K562 (cell line): ENCODE data around the gene EPB41L4B. TPM values are rescaled to one million over a fixed set of nuclear protein-coding genes. Genes with fewer than 3 reads are reported as not detected.
A peak's percentile ranks its signal among the peaks of the same experiment; 100 is the strongest.

ENCODE experiments used
- ATAC-seq: fragments of 200-7000 bp; cut with Tn5 transposase; 3 replicates; pipeline ENCODE4 v1.9.1; 2020; ENCODE audit warnings: moderate library complexity
- BruUV-seq: library from RNA; stranded (reverse); fragments of 400-500 nt; replicated peaks from 2 replicates; lab custom pipeline; 2021; lab: Mats Ljungman, UMichigan
- CTCF ChIA-PET: fragments of 300-600 bp; formaldehyde crosslinking; extraction: SDS; loops from one replicate; lab custom pipeline; 2021; ENCODE audit warnings: low intra/inter-chr PET ratio; lab: Yijun Ruan, JAX
- POLR2A ChIA-PET: fragments of 300-600, 350-650 bp; sonication (Branson Sonifier 250); formaldehyde crosslinking; extraction: SDS; loops from one replicate; lab custom pipeline; 2021; ENCODE audit warnings: antibody characterized with exemption, inconsistent platforms; lab: Yijun Ruan, JAX
- DNase-seq, 4 experiments: peaks; one replicate each; pipeline versions ENCODE4 v3.0.0 to v3.0.0-alpha.2; 2011 to 2018; ENCODE audit warnings: low spot score in 3 of 4, mixed read lengths in 3 of 4; ENCODE audit errors: extremely low read depth in 1 of 4
- FAIRE-seq: peaks from 2 replicates; lab custom pipeline; 2011; peaks lifted over from hg19 to GRCh38; lab: Jason Lieb, UNC
- H2AFZ ChIP-seq: 2 replicates; pipeline ENCODE4 v1.6.0; 2011; ENCODE audit warnings: low read depth, low read length, control low read depth, inconsistent platforms
- H3K27ac ChIP-seq: fragments of 200-600 bp; 3 replicates; pipeline ENCODE4 v1.8.0; 2011; ENCODE audit warnings: low read depth, mild to moderate bottlenecking, control low read depth, inconsistent platforms, low read length, moderate library complexity, mixed read lengths; ENCODE audit errors: extremely low read depth
- H3K27me3 ChIP-seq, 2 experiments: fragments of 300-600 bp in 1 of 2; 2 replicates in 1 of 2; 3 replicates in 1 of 2; pipeline versions ENCODE4 v1.6.0 to v1.8.0; 2011; ENCODE audit warnings: inconsistent platforms in 2 of 2, low read length in 2 of 2, mild to moderate bottlenecking in 1 of 2, mixed read lengths in 1 of 2, moderate library complexity in 1 of 2; ENCODE audit not compliant: control insufficient read depth in 2 of 2, insufficient read depth in 2 of 2
- H3K36me3 ChIP-seq: fragments of 300-600 bp; 3 replicates; pipeline ENCODE4 v1.8.0; 2011; ENCODE audit warnings: mild to moderate bottlenecking, low read length, inconsistent platforms; ENCODE audit not compliant: control insufficient read depth, insufficient read depth
- H3K4me1 ChIP-seq, 2 experiments: fragments of 200-600 bp in 1 of 2; replicated peaks in 1 of 2; 2 replicates in 1 of 2; 3 replicates in 1 of 2; pipeline versions ENCODE4 v1.5.1 to v1.8.0; 2011; ENCODE audit warnings: inconsistent platforms in 2 of 2, low read length in 2 of 2, mild to moderate bottlenecking in 1 of 2, mixed read lengths in 1 of 2, moderate library complexity in 1 of 2; ENCODE audit not compliant: control insufficient read depth in 2 of 2, insufficient read depth in 2 of 2
- H3K4me2 ChIP-seq: 2 replicates; pipeline ENCODE4 v1.6.1; 2011; ENCODE audit warnings: low read length, control low read depth, inconsistent platforms, mixed read lengths; ENCODE audit not compliant: insufficient read depth
- H3K4me3 ChIP-seq: fragments of 200-600 bp; sonication (generic), shearing (Covaris generic); 2 replicates; pipeline ENCODE4 v1.5.1; 2016; ENCODE audit warnings: control low read depth, inconsistent platforms
- H3K79me2 ChIP-seq: fragments of 200-600 bp; 3 replicates; pipeline ENCODE4 v1.8.0; 2011; ENCODE audit warnings: low read length, inconsistent platforms; ENCODE audit not compliant: control insufficient read depth, insufficient read depth
- H3K9ac ChIP-seq, 2 experiments: 2 replicates each; pipeline versions ENCODE4 v1.6.0 to v1.6.1; 2011; ENCODE audit warnings: low read depth in 2 of 2, low read length in 2 of 2, control low read depth in 1 of 2, inconsistent platforms in 1 of 2, mild to moderate bottlenecking in 1 of 2, mixed read lengths in 1 of 2; ENCODE audit not compliant: insufficient read depth in 1 of 2
- H3K9me1 ChIP-seq: one replicate; pipeline ENCODE4 v1.6.0; 2011; ENCODE audit warnings: inconsistent platforms, mild to moderate bottlenecking, low read length, moderate library complexity; ENCODE audit not compliant: control insufficient read depth, insufficient read depth
- H3K9me3 ChIP-seq: replicated peaks from 2 replicates; pipeline ENCODE4 v1.5.1; 2011; ENCODE audit warnings: low read depth, low read length, inconsistent platforms; ENCODE audit not compliant: control insufficient read depth, insufficient read depth
- H4K20me1 ChIP-seq: replicated peaks from 2 replicates; pipeline ENCODE4 v1.6.1; 2011; ENCODE audit warnings: low read length, inconsistent platforms, mixed read lengths; ENCODE audit not compliant: control insufficient read depth, insufficient read depth
- ARID3A ChIP-seq: IDR thresholded peaks from 2 replicates; pipeline ENCODE4 v1.6.1; 2012; ENCODE audit warnings: low read depth, low read length, improper control_type of control experiment, borderline replicate concordance
- CTCF ChIP-seq, 3 experiments: IDR thresholded peaks in 2 of 3; conservative IDR thresholded peaks in 1 of 3; 2 replicates each; pipeline ENCODE4 v1.5.1; 2011 to 2012; ENCODE audit warnings: low read length in 3 of 3, mild to moderate bottlenecking in 3 of 3, control low read depth in 2 of 3, improper control_type of control experiment in 1 of 3, inconsistent platforms in 1 of 3, low read depth in 1 of 3, mixed read lengths in 1 of 3, moderate library complexity in 1 of 3; ENCODE audit not compliant: insufficient read depth in 2 of 3
- HDAC8 ChIP-seq: fragments of 450-650 bp; IDR thresholded peaks from 2 replicates; pipeline ENCODE4 v1.6.1; 2016; ENCODE audit warnings: mild to moderate bottlenecking, missing genetic modification characterization, moderate library complexity, missing compliant biosample characterization
- HIVEP1 ChIP-seq: fragments of 250-450 bp; sonication (Bioruptor Pico); IDR thresholded peaks from 2 replicates; pipeline ENCODE4 v1.4.0; 2020; ENCODE audit warnings: mild to moderate bottlenecking
- KDM5B ChIP-seq: fragments of 200-600 bp; sonication (generic); IDR thresholded peaks from 2 replicates; pipeline ENCODE4 v1.6.1; 2012; ENCODE audit warnings: low read depth, mild to moderate bottlenecking, moderate library complexity, low read length, control low read depth, inconsistent platforms; ENCODE audit not compliant: insufficient replicate concordance
- NFATC3 ChIP-seq: fragments of 450-650 bp; IDR thresholded peaks from 2 replicates; pipeline ENCODE4 v1.6.1; 2017; ENCODE audit warnings: mild to moderate bottlenecking
- NFXL1 ChIP-seq: fragments of 450-650 bp; formaldehyde crosslinking; IDR thresholded peaks from 2 replicates; pipeline ENCODE4 v1.4.0; 2021; ENCODE audit warnings: mild to moderate bottlenecking
- PCBP2 ChIP-seq: fragments of 200-400 bp; formaldehyde crosslinking; IDR thresholded peaks from 2 replicates; pipeline ENCODE4 v1.6.1; 2018; ENCODE audit warnings: low read length, low read depth, mild to moderate bottlenecking, moderate library complexity; ENCODE audit not compliant: poor library complexity, severe bottlenecking
- PHF21A ChIP-seq: fragments of 450-650 bp; IDR thresholded peaks from 2 replicates; pipeline ENCODE4 v1.6.1; 2017; ENCODE audit warnings: low read depth, borderline replicate concordance
- RAD21 ChIP-seq, 2 experiments: fragments of 250-450 bp in 1 of 2; fragments of 450-650 bp in 1 of 2; sonication (Bioruptor Pico) in 1 of 2; formaldehyde crosslinking in 1 of 2; IDR thresholded peaks in 1 of 2; conservative IDR thresholded peaks in 1 of 2; 2 replicates each; pipeline versions ENCODE4 v1.4.0 to v1.8.0; 2020 to 2022; ENCODE audit warnings: mild to moderate bottlenecking in 2 of 2, moderate library complexity in 1 of 2
- RHOXF2B ChIP-seq: fragments of 250-450 bp; sonication (Bioruptor Pico); conservative IDR thresholded peaks from 2 replicates; pipeline ENCODE4 v1.5.1; 2021
- ZNF561 ChIP-seq: fragments of 450-650 bp; formaldehyde crosslinking; conservative IDR thresholded peaks from 2 replicates; pipeline ENCODE4 v1.4.0; 2020; ENCODE audit warnings: mild to moderate bottlenecking, moderate library complexity
- WGBS: fragments of 100-300 bp; shearing (Covaris generic); methylation state at CpG from one replicate; pipeline ENCODE4 v1.1.6; 2016; ENCODE audit warnings: low coverage, mixed read lengths; ENCODE audit not compliant: insufficient coverage; ENCODE audit errors: missing lambda C conversion rate; 5-methylcytosine and 5-hydroxymethylcytosine counted together
- in situ Hi-C: fragments of 300-500 bp; cut with MboI; formaldehyde crosslinking; loops from 4 replicates; pipeline ENCODE4 v1.15.0; 2018; ENCODE audit warnings: inconsistent platforms, mixed read lengths
- intact Hi-C: fragments of 100-400 bp; cut with micrococcal nuclease; formaldehyde crosslinking; loops from 2 replicates; pipeline ENCODE4 v1.14.2; 2022
- polyA plus RNA-seq, 8 experiments: library from polyadenylated mRNA; depleted of rRNA in 4 of 8; stranded (reverse) in 5 of 8; unstranded in 3 of 8; fragments of >200 nt; fragmentation: Nextera tagmentation in 2 of 8; fragmentation: Illumina TruSeq in 1 of 8; extraction: Ambion mirVana in 2 of 8; extraction: Trizol in 1 of 8; gene quantifications; 2 replicates each; pipeline versions ENCODE4 v1.2.1 to v1.2.3, GENCODE V29; 2011 to 2014; ENCODE audit warnings: inconsistent platforms in 1 of 8, missing spikeins in 1 of 8
- total RNA-seq, 7 experiments: library from RNA; depleted of rRNA in 6 of 7; stranded (reverse); fragments of >200 nt in 6 of 7; fragmentation: Illumina TruSeq in 2 of 7; extraction: Trizol in 2 of 7; gene quantifications; 2 replicates each; pipeline versions ENCODE4 v1.2.1 to v1.2.3, GENCODE V29; 2011 to 2021; ENCODE audit warnings: low replicate concordance in 1 of 7
- TF ChIP-seq, protein P1 (sequence below), 3 experiments: fragments of 200-800 bp in 1 of 3; fragments of 250-450 bp in 1 of 3; fragments of 450-650 bp in 1 of 3; sonication (Bioruptor Pico) in 1 of 3; sonication (Bioruptor generic) in 1 of 3; formaldehyde crosslinking in 1 of 3; IDR thresholded peaks; 2 replicates each; pipeline versions ENCODE4 v1.6.1 to v1.8.0; 2016 to 2022; ENCODE audit warnings: mild to moderate bottlenecking in 2 of 3, missing genetic modification characterization in 2 of 3, missing compliant biosample characterization in 1 of 3, moderate library complexity in 1 of 3

Gene EPB41L4B
- total and polyA plus RNA-seq, 9 of the 15 experiments (the other 6 are each of a cell fraction or from before 2014, with no cell fraction given): 0.09 to 0.38 (median 0.21) TPM

DNA sequence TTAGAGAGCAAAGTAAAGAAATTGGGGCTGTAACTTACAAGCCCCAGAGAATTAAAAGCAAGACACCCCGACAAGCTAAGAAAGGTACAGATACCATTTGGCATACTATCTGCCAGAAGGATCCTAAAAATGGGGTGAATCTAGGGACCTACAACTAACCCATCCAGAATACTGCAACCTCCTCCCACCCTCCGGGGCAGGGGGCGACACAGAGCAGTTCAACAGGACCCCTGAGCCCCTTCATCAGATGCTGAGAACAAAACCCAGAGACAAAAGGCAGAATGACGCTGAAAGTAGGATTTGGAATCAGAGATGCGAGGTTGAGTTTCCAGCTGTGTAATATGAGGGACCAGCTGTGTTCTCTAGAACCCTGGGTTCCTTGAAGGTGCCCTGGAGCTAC is 71.2 kb downstream of the EPB41L4B start (continued):
- TF ChIP-seq ARID3A: no peak
- no peak for TF ChIP-seq ZNF561 (CRISPR knock-in tag)
- TF ChIP-seq RHOXF2B: no peak
- TF ChIP-seq NFATC3: no peak

DNA sequence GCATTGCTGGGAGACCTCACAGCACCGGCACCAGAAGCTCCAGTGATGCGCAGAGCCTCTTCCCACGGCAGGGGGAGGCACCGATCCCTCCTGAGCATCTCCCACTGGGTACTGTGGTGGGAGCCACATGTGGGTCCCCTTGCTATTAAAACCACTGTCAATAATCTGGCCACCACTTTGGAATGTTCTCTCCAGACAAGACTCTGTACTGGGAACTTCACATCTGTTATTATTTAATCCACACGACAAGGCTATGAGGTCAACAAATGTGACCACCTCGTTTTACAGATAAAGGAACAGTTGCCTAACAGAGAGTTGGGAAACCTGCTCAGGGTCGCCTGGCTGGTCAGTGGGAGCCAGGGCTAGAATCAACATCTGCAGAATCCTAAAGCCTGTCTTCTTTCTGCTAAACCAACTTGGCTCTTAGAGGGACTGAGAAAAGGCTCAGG is 72.7 kb downstream of the EPB41L4B start:
- H3K4me2 ChIP-seq: no peak overlapping the region
- ATAC-seq (no peak), FAIRE-seq (no peak), DNase-seq (no peak)
- ChIA-PET CTCF (no interaction called here), POLR2A (interaction anchor here (0.6 to 0.8 kb wide), 2 partner anchors 9 to 12 kb away, joined by 3 read pairs; no protein-coding TSS in a partner anchor)
- H3K9me1 ChIP-seq: no peaks in the 10 kb centered on the region
- intact Hi-C loops: loop anchor here (5.0 kb wide), 1 partner anchor 54 kb away; no protein-coding TSS in a partner anchor
- no peak overlapping the region for H3K4me3 ChIP-seq
- H3K27me3 ChIP-seq: peaks cover 20 to 39% of the 10 kb centered on the region in 2 experiments; a peak in 4 of 5 replicates
- no TSS peak for BruUV-seq
- in situ Hi-C loops: no loop called here
- 2% methylated on average over 7 of the region's 7 CpGs for WGBS
- H3K9ac ChIP-seq: no peak overlapping the region
- H3K36me3 ChIP-seq: no peaks in the 10 kb centered on the region
- H2AFZ ChIP-seq: no peak overlapping the region
- H3K79me2 ChIP-seq: no peaks in the 10 kb centered on the region
- no peak overlapping the region for H3K27ac ChIP-seq
- peaks cover 0 to 2% of the 10 kb centered on the region in 2 experiments; a peak in 2 of 5 replicates for H3K4me1 ChIP-seq
- no peaks in the 10 kb centered on the region for H3K9me3 ChIP-seq
- H4K20me1 ChIP-seq: no peaks in the 10 kb centered on the region
- TF ChIP-seq KDM5B: no peak
- TF ChIP-seq PCBP2: no peak
- TF ChIP-seq HIVEP1 (CRISPR knock-in tag): no peak
- no peak for TF ChIP-seq PHF21A
- TF ChIP-seq, protein P1, sequence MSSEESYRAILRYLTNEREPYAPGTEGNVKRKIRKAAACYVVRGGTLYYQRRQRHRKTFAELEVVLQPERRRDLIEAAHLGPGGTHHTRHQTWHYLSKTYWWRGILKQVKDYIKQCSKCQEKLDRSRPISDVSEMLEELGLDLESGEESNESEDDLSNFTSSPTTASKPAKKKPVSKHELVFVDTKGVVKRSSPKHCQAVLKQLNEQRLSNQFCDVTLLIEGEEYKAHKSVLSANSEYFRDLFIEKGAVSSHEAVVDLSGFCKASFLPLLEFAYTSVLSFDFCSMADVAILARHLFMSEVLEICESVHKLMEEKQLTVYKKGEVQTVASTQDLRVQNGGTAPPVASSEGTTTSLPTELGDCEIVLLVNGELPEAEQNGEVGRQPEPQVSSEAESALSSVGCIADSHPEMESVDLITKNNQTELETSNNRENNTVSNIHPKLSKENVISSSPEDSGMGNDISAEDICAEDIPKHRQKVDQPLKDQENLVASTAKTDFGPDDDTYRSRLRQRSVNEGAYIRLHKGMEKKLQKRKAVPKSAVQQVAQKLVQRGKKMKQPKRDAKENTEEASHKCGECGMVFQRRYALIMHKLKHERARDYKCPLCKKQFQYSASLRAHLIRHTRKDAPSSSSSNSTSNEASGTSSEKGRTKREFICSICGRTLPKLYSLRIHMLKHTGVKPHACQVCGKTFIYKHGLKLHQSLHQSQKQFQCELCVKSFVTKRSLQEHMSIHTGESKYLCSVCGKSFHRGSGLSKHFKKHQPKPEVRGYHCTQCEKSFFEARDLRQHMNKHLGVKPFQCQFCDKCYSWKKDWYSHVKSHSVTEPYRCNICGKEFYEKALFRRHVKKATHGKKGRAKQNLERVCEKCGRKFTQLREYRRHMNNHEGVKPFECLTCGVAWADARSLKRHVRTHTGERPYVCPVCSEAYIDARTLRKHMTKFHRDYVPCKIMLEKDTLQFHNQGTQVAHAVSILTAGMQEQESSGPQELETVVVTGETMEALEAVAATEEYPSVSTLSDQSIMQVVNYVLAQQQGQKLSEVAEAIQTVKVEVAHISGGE (CRISPR knock-in tag; IDR thresholded peaks at IDR 0.05): no peak
- TF ChIP-seq NFXL1 (CRISPR knock-in tag): no peak
- TF ChIP-seq RAD21 (CRISPR knock-in tag; conservative IDR thresholded peaks at IDR 0.05 in 1 of 2, IDR thresholded peaks at IDR 0.05 in 1 of 2): 0 out of 4 replicates have a peak, but pooled peaks of 1 of the 2 experiments have one; percentile 10
- TF ChIP-seq HDAC8 (tag): no peak
- peak; percentile 9 to 14 (median 13); a peak in 1 of 6 replicates for TF ChIP-seq CTCF (IDR thresholded peaks at IDR 0.05 in 2 of 3, conservative IDR thresholded peaks at IDR 0.05 in 1 of 3; ENCODE audit: insufficient read depth in 2 of 3, low read depth in 1 of 3, low read length in 3 of 3)
